DMS 273 (cell line): Measurements from ENCODE around the gene ADH4.
"Not testable (repeated sequence)": the region's sequence is repeated elsewhere in the genome, so short reads cannot be mapped to it uniquely, and the experiment has no call there.

Experiments used
- DNase-seq: peaks from one replicate; lab custom pipeline; 2025; ENCODE audit not compliant: unreplicated experiment; lab: John Stamatoyannopoulos, UW

The ADH4 gene

GRCh38 chr4:99084595-99084994, 59.5 kb downstream of the ADH4 start:
- no peak for DNase-seq

DNA sequence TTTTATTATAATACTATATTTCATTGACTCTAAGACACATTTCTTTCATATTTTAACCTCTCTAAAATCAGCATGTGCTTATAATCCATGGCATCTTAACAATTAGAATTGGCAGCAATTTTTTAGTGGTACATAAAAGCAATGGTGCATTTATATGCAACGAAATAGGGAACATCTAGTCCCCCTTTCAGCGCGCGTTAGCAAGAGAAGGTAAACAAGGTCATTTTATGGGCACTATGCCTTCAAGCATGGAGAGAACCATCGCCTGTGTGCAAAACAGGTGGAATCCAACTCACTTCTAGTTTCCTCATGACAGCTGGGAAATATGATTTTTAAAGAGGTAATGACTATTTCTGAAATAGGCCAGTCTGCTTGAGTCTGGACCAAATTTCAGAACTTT, 61.9 kb downstream of the ADH4 start:
- no peak for DNase-seq

- not testable (repeated sequence) for DNase-seq
These were observed 63.2 kb downstream of the ADH4 start for GRCh38 chr4:99080869-99081268.

- DNase-seq, result no peak
These were observed 64.3 kb downstream of the ADH4 start for GRCh38 chr4:99079625-99080295.

GRCh38 chr4:99078931-99079624, 65.0 kb downstream of the ADH4 start:
- no peak for DNase-seq

GRCh38 chr4:99078336-99078735, 65.8 kb downstream of the ADH4 start:
- DNase-seq, result no peak

GRCh38 chr4:99077177-99077576, 66.9 kb downstream of the ADH4 start:
- no peak for DNase-seq

DNA sequence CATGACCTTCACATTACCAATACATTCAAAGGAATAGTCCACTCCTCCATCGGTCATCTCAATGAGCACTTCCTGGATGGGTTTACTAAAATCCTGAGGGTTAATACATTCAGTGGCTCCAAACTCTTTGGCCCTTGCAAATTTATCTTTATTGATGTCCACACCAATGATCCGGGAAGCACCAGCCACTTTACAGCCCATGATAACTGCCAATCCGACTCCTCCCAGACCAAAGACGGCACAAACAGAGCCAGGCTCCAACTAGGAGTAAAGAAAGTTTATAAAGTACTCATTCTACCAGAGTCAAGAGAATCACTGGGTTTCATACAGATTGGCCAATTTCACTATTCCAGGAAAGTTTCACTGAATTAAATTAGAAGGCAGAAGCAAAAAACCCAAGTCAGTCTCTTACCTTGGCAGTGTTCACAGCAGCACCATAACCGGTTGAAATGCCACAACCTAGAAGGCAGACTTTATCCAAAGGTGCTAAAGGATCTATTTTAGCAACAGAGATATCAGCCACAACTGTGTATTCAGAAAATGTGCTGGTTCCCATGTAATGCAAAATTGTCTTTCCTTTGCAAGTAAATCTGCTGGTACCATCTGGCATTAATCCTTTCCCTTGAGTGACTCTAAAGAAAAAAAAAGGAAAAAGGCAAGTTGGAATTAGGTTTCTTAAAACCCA, 67.7 kb downstream of the ADH4 start:
- DNase-seq, result no peak

DNA sequence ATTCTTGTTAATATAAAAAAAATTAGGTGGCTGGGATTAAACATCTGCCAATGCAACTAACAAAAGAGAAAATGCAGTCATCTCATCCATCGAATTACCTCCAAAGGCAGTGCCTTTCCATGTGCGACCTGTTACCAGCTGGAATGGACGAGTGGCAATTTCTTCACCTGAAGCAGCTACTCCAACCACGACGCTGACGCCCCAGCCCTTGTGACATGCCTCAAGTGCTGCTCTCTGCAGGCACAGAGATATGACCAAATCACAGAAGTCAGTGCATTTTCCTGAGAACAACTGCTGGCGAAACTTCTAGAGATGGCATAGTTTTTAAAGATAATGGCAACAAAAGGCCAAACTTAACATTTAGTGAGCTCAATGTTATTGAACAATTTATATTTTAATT, 69.3 kb downstream of the ADH4 start:
- no peak for DNase-seq
